HG02798 (cell line): Measurements from ENCODE around the gene HSD3B2.
"Not testable (repeated sequence)": the region's sequence is repeated elsewhere in the genome, so short reads cannot be mapped to it uniquely, and the experiment has no call there.

Source experiments
- ATAC-seq: cut with Tn5 transposase; IDR thresholded peaks from one replicate; pipeline ENCODE4 v1.9.1; 2021; ENCODE audit warnings: mild to moderate bottlenecking; ENCODE audit not compliant: unreplicated experiment, poor library complexity

HSD3B2 gene

GRCh38 chr1:119414950-119415349, at the start of gene HSD3B2:
HSD3B2 (plus strand) TSS chr1:119415150; CDS start chr1:119415420, 270 bp downstream.
- no peak for ATAC-seq

DNA sequence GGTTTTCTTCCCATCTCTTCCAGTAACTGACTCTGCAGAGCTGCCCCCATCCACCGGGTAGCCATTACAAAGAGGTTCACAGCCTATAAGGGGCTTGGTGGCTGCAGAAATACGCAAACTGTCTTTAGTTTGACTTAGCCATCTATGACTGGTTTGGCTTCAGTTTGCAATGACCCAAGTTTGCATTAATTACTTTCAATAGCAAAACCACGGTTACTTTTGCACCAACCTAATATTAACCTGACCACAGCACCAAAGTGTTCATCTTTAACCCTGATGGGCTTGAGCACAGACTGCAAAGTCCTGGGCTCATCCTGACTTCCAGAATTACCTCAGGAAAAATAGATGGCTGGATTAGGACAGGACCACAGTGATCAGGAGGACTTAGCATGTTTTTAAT, 48.5 kb upstream of the HSD3B2 start:
- ATAC-seq: peak; percentile 66

DNA sequence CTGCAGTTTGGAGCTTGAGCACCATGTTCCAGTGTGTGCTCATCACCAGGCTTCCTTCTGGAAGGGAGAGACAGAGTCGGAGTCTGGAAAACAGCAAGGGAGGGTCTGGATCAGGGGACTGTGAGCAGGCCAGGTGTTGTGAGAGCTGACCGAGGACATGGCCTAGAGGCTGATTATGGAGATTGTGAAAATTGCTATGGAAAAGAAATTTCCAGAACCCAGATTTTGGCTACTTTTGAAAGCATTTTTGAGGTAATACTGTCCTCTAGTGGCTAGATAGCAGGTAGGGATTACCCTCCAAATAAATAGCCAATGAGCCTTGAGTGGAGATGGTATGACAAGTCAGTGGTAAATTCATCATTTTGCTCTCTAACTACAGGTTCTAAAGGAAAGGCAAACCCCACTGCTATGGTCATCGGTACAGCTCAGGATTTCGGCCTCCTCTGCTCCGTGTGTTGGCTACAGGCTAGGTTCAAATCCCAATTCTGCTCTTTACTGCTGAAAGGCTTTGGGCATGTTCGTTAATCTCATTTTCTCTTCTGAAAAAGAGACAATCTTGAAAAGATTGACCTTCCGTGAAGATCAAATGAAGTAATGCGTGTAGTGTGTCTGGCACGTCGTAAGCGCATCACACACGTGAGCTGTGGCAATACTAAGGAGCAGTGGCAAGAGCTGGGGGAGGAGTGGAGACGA, 47.4 kb upstream of the HSD3B2 start:
- ATAC-seq: peak; percentile 34

DNA sequence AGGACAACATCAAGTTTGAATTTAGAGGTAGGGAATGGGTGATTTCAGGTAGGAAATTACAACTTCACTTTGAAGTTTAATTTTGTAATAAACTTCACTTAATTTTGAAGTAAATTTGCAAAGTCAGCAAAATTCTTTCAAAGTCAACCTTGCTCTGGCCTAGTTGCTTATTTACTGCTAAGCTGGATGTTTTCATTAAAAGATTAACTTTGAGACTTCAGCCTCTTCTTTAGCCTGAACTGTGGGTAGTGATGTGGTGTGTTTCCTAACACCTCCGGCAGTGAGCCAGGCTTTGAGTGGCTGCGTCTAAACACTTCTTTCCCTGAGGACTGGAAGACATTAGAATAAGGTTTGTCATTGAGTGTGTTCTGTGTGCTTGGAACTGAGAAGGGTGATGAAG, 46.4 kb upstream of the HSD3B2 start, which contains the start of gene HAO2:
HAO2 (plus strand) TSS at position 232 of the 400 bp plus-strand sequence. CDS start 12,301 bp downstream, outside the sequence.
- ATAC-seq: no peak

DNA sequence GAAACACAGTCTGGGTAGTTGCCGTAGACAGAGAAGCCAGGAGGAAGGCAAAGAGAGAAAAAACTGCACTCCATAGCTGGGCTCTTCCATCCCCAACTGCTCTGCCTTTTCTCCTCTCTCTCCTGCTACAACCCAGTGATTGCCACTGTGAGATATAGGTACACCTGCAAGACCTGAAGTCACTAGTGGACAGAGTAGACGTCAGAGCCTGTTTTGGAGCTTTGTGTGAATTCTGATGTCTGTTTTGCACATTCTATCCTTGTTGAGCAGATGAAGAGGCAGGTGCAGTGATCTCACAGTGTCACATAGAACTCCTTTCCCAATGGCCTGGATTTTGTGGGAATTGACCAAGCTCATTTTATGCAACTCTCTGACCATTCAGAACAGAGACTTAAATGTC, 44.2 kb upstream of the HSD3B2 start:
- no peak for ATAC-seq

DNA sequence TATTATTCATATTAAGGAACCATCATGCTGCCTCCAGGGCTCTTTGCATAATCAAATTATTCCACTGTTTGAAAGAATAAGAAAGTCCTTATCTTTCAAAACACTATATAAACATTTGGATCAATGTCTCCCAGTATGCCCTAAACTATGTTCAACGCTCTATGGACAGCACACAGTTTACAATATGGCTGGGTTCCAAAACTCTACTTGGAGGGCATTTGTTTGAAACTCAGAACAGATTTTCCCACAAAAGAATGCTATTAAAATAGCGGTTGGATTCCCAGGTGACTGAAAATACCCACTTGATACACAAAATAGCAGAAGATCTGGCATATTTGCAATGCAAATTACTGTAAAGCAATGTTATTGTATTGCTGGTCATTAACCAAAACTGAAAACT, 43.1 kb upstream of the HSD3B2 start:
- no peak for ATAC-seq

DNA sequence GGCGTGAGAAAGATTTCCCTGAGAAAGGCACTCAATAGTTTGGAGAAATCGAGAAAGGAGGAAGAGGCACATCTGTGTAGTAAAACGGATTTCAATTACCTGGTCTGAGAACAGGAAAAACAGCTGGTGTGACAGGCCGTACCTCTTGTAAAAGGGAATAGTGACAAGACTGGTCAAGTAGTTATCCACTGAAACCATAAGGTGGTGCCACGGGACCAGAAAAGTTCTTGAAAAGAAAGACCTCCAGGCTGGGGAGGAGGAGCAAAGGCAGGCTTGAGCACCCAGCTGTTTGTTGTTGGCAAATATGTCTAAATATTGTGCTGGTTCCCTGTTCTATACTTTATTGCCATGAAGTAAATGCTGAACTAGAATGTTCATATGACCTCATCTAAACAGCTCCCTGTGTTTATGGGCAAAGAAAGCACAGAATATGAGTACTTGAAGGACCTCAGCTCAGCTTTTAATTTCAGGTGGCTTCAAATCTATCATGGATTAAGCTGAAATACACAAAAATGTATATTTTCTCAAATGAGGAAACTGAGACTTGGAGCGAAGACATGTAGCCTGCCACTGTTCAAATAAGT, 42.4 kb upstream of the HSD3B2 start:
- ATAC-seq: peak; percentile 89

- peak; percentile 35 for ATAC-seq
These were observed 41.5 kb upstream of the HSD3B2 start for GRCh38 chr1:119373465-119373864.

- ATAC-seq: peak; percentile 29
These were observed 40.6 kb upstream of the HSD3B2 start for GRCh38 chr1:119374208-119374874.

DNA sequence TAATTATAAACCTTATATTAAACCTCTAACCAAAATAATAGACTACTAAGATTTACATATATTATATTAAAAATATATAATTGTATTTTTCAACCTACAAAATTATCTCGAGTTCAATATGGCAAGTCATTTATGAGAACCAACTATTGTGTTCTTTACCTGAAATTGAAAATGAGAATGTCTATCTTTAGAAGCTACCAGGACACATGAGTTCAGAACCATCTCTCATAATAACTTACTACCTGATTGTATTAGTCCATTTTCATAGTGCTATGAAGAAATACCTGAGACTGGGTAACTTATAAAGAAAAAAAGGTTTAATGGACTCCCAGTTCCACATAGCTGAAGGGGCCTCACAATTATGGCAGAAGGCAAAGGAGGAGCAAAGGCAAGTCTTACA, 39.6 kb upstream of the HSD3B2 start:
- no peak for ATAC-seq

DNA sequence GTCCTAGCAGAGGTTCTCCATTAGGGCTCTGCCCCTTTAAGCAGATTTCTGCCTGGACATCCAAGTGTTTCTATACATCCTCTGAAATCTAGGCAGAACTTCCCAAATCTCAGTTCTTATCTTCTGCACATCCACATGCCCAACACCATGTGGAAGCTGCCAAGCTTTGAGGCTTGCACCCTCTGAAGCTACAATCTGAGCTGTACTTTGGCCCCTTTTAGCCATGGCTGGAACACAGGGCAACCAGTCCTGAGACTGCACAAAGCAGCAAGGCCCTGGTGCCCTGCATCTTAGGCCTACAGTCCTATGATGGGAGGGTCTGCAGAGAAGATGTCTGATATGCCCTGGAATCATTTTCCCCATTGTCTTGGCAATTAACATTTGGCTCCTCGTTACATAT, 38.4 kb upstream of the HSD3B2 start:
- ATAC-seq: no peak

DNA sequence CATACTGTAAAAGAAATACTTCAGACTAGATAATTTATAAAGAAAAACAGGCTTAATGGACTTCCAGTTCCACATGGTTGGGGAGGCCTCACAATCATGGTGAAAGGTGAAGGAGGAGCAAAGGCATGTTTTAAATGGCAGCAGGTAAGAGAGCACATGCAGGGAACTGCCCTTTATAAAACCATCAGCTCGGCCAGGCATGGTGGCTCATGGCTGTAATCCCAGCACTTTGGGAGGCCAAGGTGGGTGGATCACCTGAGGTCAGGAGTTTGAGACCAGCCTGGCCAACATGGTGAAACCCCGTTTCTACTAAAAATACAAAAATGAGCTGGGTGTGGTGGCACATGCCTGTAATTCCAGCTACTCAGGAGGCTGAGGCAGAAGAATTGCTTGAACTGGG, 37.4 kb upstream of the HSD3B2 start:
- ATAC-seq: not testable (repeated sequence)

- ATAC-seq: no peak
These were observed 35.8 kb upstream of the HSD3B2 start for GRCh38 chr1:119379117-119379516.

- ATAC-seq: no peak
These were observed 34.6 kb upstream of the HSD3B2 start for GRCh38 chr1:119380304-119380703.

- ATAC-seq: no peak
These were observed 33.8 kb upstream of the HSD3B2 start for GRCh38 chr1:119380983-119381662.

DNA sequence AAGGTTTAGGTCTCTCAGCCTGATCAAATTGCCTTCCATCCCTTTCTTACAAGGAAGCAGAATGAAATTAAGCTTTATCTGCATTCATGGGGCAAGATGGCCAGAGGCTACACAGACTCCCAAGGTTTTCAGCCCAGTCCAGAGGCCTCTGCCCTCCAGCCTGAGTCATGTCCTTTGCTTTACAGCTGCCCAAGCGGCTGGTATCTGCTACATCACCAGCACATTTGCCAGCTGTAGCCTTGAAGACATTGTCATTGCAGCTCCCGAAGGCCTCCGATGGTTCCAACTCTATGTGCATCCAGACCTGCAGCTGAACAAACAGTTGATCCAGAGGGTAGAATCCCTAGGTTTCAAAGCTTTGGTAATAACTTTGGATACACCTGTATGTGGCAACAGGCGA, 30.4 kb upstream of the HSD3B2 start:
- no peak for ATAC-seq

GRCh38 chr1:119385650-119386049, 29.3 kb upstream of the HSD3B2 start:
- no peak for ATAC-seq

GRCh38 chr1:119387858-119388257, 27.1 kb upstream of the HSD3B2 start:
- no peak for ATAC-seq

DNA sequence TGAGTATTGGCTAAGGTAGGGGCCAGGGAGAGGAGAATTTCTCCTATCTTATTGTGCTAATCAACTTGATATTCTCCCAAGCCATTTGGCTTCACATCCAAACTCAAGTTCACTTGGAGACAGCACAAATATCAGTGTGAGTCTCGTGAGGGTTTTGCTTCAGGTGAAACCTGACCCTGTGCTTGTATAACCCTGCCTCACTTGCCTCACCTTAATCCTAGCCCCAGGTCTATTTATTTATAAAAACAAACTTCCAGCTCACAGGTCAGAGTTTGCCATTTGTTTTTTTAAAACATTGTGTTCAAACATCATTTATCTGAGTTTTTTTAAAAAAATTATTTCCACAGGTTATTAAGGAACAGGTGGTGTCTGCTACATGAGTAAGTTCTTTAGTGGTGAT, 26.5 kb upstream of the HSD3B2 start:
- no peak for ATAC-seq

- ATAC-seq: no peak
These were observed 24.4 kb upstream of the HSD3B2 start for GRCh38 chr1:119390526-119390925.

DNA sequence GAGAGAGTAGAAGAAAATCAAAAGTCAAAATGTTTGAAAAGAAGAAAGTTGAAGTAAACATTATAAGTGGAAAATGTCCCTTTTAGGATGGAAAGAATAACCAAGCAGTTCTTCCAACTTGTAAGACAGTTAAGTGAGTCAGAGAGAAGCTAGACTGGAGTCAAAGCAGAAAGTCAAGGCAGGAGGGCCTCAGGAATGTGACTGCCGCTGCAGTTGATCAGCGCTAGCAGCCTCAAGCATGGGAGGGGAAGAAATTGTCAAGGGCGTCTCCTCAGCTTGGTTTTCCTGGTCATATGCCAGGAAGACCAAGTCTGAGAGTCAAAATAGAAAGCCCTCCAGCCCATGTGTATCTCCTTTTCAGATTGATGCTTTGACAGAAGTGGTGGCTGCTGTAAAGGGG, 23.2 kb upstream of the HSD3B2 start:
- ATAC-seq: no peak
